MV-4-11 (cell line): ENCODE results near the gene CCDC24.
A peak's percentile ranks its signal among the peaks of the same experiment; 100 is the strongest.

Source experiments
- DNase-seq: peaks from one replicate; lab custom pipeline; 2025; lab: John Stamatoyannopoulos, UW

The CCDC24 gene

DNA sequence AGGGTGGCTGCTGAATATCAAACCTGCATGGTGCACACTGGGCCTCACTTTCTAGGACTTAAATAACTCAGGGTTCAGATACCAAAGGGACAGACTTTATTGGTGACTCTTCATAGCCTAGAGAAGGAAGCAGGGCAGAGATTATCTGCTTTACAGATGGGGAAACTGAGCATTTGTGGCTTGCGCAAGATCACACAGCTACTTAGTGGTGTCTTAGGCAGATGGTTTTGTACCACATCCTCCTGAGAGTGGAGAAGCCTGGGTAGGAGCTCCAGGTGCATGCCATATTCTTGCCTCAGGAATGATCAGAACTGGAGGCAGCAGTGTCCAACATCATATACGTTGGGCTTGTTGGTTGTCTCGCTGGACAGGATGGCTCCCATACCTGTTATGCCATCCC is 28.4 kb upstream of the CCDC24 start:
- peak; percentile 56 for DNase-seq

DNA sequence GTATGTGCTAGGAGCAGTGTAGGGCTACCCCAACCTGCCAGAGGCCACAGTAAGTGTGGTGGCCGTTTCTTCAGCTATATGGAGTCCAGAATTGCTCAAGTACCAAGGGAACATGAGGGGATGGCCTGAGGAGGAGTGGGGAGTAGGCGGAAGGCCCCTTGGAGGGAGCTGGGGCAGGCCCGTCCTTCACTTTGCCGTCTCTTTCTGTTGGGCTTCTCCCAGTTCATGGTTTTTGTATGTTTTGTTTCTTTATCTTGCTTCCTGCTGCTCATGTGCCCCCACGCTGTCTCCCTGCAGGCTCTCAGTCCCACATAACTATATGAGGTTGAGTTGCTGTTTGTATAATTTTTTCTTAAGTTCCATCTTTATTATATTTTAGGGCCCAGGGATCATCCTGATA is 27.5 kb upstream of the CCDC24 start:
- no peak for DNase-seq

DNA sequence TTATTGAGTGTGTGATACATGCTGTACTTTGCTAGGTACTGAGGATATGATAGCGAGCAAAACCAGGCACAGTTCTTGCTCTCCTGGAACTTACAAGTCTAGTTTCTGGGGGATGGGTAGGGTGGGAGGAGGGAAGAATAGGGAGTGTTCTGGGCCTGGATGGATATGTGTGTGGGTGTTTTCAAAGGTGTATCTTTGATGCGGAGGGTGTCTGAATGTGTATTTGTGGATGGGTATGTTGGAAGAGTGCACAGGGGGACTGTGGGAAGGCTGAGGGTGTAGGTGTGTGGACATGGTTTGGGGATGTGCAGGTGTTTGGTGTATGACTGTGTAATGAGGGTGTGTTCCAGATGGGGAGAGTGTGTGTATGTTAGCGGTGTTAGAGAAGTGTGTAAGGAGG is 26.1 kb upstream of the CCDC24 start:
- DNase-seq = no peak

DNA sequence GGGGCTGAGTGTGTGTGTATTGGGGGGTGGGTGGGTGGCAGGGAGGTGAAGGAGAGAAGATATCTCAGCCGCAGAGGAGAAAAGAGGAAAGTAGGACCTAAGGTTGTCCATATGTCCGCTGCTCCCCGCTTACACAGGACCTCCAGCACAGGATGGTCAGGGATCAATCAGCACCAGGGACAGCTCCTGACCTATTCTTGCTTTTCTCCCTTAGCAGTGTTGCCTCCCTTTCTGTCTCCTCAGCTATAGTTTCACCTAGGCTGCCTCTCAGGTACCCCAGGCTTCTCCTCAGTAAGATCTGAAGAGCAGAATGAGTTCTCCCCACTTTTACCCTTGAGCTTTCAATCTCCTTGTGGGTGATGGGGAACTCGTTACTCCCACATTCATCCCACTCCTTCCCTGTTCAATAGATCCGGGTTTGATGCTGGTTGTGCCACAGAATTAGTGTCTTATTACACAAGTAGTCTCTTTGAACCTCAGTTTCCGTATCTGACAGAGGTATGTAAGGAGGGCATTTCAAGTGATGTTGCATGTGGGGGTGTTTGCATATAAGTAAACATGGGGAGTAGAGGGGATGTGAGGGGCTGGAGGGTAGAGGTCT is 23.0 kb upstream of the CCDC24 start:
- DNase-seq = no peak

DNA sequence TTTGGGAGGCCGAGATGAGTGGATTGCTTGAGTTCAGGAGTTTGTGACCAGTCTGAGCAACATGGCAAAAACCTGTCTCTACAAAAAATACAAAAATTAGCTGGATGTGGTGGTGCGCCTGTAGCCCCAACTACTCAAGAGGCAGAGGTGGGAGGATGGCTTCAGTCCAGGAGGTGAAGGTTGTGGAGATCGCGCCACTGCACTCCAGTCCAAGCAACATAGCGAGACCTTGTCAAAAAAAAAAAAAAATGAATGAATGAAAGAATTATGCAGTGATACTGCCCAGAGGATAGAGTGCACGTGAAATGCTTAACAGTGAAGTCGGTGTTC is 22.0 kb upstream of the CCDC24 start:
- DNase-seq = no peak

DNA sequence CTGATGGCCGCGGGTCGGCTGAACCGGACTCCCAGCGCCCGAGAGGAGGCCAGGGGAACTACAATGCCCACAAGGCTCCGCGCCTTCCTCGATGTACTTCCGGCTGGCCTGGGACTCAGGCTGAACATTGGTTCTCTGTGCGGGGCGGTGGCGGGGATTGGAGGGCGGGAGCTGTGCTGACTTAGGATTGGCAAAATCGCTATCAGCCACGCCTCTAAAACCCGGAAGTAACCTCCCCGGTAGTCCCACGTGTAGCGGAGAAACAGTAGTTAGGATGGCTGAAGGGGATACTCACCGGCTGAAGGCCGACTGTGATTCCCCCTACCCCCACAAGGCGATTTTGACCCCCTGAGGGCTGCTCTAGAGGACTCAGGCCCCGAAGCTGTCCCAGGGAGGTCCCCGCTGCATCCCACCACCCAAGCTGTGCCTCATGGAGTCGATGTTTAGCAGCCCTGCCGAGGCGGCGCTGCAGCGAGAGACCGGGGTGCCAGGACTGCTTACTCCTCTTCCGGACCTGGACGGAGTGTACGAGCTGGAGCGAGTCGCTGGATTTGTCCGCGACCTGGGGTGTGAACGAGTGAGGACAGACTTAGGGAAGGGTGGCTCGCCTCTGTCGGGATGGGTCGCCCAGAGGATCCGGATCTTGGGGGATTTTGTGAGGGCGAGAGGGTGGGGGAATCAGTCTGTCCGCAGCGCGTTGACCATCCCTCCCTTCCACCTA is 21.5 kb upstream of the CCDC24 start, which contains the start of gene DPH2:
Gene DPH2 (plus strand): TSS at position 265 of the 721 bp plus-strand sequence. CDS start 166 bp downstream, at position 431.
- DNase-seq = peak; percentile 97

DNA sequence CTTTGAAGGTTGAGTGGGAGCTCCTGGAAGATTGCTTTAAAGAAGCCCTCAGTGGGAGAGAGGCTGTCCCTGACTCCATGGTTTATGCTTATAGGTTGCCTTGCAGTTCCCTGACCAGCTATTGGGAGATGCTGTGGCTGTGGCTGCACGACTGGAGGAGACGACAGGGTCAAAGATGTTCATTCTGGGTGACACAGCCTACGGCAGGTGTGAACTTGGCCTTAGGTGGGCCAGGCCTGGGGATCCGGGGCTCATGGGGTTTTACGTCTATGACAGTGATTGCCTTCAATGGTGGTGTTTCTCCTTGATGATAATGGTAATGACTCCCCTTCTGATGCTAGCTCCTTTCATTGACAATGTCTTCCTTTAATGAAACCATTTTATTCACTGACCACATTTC is 20.9 kb upstream of the CCDC24 start:
- no peak for DNase-seq

DNA sequence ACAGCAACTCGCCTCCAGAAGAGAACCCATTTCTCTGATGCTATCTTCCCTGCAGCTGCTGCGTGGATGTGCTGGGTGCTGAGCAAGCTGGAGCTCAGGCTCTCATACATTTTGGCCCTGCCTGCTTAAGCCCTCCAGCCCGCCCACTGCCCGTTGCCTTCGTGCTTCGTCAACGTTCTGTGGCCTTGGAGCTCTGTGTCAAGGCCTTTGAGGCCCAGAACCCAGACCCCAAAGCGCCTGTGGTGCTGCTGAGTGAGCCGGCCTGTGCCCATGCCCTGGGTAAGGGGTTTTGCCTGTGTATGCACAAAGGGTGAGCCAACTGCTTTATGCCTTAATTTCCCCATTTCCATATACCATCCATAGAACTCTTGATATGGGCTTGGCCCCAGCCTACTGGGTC is 20.5 kb upstream of the CCDC24 start:
- DNase-seq = no peak

DNA sequence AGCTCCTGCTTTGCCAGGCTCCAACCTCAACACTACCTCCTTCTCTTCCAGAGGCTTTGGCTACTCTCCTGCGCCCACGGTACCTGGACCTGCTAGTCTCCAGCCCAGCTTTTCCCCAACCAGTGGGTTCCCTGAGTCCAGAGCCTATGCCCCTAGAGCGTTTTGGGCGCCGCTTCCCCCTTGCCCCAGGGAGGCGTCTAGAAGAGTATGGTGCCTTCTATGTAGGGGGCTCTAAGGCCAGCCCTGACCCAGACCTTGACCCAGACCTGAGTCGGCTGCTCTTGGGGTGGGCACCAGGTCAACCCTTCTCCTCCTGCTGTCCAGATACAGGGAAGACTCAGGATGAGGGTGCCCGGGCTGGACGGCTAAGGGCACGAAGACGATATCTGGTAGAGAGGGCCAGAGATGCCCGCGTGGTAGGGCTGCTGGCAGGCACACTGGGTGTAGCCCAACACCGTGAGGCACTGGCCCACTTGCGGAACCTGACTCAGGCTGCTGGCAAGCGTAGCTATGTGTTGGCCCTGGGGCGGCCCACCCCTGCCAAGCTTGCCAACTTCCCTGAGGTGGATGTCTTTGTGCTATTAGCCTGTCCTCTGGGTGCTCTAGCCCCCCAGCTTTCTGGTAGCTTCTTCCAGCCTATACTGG is 19.9 kb upstream of the CCDC24 start:
- no peak for DNase-seq

DNA sequence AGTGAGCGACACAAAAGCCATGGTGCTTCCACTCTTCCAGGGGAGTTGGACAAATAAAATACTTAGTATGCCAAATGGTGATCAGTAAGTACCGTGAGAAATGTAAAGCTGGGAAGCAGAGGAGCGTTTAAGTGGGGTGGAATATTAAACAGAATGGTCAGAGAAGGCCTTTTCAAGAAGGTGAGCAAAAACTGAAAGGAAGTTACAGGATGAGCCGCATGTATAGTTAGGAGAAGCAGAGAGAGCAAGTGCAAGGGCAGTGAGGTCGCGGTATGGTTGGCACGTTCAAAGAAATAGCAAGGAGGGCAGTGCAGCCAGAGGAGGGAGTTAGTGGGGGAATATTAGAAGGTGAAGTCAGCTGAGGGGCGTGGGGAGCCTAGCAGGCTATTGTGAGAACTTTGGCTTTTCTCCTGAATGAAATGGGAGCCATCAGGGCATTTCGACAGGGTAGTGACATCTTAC is 17.4 kb upstream of the CCDC24 start:
- DNase-seq = peak; percentile 30

DNA sequence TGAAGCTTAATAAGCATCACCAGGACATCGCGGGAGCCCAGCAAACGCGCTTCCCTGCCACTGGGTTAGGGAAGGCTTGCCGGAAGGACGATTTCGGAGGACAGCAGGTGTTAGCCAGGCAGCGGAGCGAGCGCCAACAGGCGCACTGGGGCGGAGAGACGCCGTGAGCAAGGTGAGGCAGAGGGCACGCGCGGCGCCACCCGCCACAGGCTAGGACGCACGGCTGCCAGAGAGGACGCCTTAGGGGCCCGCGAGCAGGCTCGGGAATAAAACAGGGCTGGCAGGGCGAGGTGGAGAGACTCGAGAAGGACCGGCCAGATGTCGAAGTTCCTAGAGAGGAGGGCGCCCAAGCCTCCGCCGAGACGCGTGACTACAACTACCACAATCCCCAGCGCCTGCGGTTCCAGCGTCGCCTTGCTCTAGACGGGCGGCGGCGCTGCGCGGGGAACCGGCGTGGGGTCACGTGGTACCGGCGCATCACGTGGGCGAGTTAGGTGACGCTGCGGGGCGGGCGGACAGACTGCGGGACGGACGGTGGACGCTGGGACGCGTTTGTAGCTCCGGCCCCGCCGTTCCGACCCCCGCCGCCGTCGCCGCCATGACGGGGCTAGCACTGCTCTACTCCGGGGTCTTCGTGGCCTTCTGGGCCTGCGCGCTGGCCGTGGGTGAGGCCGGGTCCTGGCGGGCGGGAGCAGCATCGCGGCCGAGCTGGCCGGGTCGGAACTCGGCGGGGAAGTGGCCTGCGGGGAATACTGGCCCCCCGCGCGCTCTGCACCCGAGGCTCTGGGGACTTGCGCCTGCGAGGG is 16.8 kb upstream of the CCDC24 start, which contains the start of gene ATP6V0B:
Gene ATP6V0B (plus strand): TSS at position 518 of the 806 bp plus-strand sequence. CDS start 81 bp downstream, at position 599.
- DNase-seq = peak; percentile 92

DNA sequence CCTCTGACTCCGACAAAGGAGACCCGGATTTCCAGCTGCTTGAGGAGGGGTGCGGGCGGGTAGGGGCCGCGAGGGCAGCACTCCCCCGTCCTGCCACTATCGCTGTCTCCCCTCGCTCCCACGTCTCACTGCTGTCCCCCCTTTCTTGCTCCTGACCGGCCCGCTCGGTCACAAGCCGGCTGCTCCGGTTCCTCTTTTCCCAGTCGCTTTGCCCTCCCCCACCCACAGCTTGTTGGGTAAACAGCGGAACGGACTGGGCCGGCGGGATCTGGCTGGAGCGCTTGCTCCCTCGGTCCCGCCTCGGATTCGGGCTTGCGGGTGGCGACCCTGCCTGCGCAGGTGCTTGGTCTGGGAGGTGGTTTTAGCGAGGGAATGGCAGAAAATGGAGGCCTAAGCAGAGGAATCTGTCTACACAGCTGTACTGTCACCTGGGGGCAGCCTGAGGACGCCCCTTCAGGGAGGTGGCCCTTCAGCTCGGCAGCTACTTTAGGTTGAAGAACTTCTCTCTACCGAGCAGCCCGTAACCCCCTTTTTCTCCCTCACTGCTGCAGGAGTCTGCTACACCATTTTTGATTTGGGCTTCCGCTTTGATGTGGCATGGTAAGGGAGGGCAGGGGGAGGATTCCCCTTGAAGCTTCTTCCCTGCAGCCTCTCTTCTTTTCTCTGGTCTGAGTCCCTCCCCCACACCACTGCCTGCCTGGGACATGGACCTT is 16.0 kb upstream of the CCDC24 start:
- DNase-seq = peak; percentile 71

DNA sequence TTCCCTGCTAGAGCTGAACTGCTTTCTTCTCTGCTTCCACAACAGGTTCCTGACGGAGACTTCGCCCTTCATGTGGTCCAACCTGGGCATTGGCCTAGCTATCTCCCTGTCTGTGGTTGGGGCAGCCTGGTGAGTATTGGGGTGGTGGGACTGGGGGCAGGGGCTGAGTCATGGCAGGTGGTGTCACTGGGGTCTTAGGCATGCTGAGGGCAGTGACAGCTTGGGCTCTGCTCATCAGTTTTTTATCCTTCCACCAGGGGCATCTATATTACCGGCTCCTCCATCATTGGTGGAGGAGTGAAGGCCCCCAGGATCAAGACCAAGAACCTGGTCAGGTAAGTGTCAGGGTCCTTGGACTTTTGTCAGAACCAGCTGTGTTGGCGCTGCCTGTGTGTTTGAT is 15.4 kb upstream of the CCDC24 start:
- DNase-seq = no peak

DNA sequence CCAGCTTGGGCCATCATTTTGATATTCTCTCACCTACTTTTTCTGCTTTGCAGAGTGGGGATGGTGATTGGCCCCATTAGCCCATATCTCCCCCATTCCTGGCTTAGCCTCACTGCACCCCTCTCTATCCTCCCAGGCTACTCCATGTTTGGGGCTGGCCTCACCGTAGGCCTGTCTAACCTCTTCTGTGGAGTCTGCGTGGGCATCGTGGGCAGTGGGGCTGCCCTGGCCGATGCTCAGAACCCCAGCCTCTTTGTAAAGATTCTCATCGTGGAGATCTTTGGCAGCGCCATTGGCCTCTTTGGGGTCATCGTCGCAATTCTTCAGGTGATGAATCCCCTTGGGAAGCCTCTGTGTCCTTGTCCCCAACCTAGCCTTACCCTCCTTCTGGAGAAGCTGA is 14.5 kb upstream of the CCDC24 start:
- DNase-seq = no peak

DNA sequence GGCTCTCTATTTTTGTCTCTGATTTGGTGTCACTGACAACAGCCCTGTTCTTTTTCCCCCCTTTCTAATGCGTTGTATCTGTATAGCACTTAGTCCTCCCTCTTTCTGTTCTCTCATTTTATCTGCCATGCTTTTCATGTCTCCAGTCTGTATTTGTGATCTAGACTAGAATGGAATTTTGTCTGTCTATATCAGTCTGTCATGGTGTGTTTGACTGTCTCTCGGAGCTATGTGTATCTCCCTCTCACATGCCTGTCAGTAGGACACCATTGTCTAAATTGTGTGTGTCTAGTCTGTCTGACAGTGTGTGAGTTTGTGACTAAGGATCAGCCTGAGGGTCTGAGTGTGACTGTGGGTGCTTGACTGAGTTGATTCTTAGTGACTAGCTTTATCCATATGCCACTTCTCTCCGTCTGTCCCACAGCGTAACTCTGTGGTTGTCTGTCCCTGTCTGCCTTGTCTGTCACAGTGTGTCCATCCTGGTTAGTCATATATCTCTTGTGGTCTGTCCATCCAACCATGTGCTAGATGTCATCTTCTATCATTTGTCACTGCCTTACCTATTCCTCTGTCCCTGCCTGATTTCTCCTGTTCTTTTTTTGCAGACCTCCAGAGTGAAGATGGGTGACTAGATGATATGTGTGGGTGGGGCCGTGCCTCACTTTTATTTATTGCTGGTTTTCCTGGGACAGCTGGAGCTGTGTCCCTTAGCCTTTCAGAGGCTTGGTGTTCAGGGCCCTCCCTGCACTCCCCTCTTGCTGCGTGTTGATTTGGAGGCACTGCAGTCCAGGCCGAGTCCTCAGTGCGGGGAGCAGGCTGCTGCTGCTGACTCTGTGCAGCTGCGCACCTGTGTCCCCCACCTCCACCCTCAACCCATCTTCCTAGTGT is 13.8 kb upstream of the CCDC24 start:
- DNase-seq = peak; percentile 29

DNA sequence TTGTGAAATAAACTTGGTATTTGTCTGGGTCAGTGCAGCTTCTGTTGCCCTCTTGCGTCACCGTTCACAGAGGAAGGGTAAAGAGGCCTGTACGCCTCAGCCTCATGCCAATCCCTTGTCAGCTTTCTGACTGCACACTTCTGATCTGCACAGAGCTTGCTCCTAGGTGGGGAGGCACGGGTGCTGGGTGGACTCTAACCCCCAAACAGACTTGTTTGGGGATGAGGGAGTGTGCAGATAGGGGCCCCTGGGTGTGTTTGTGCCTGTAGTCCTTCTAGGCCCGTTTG is 13.2 kb upstream of the CCDC24 start:
- peak; percentile 32 for DNase-seq

DNA sequence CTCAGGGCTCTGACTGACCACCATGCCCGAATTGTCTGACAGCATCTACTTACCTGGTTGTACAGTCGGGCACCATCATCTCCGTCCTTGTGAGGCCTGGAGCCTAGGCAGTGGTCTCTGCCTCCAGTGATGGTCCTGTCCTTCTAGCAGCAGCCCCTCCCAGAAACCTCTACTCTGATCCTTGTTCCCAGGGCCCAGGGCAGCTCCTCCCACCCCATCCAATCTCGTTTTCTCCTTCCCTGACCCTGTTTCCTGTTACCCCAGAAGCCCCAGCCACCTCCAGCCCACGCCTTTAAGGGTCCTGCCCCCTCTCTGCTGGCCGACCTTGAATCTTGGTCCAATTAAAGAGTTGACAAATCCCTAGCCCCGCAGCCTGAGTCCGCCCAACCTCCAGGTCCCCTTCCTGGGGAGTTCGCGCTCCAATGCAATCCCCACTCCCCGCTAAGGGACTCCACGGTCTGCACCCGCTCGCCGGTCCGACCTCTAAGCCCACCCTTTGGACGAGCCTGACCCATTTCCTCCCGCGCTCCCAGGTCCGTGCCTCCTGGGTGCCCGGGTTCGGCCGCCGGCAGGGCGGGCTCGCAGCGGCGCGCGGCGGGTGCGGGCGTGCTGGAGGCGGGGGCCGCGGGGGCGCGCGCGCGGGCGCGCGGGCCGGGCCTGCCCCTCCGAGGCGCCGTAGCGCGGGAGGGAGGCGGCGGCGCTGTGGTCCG is 12.7 kb upstream of the CCDC24 start, which contains the start of gene B4GALT2:
Gene B4GALT2 (plus strand): TSS at position 660 of the 710 bp plus-strand sequence. CDS start 1,951 bp downstream, outside the sequence.
- peak; percentile 22 for DNase-seq

DNA sequence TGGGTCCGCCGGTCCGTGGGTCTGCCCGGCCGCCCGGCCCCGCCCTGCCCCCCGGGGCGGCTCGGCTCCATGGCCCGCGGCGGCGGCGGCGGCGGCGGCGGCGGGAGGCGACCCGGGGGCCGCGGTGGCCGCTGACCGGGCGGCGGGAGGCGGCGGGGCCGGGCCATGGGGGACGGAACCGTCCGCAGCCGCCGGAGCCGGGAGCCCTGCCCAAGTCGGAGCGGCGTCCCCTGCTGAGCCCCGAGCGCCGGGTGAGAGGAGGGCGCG is 12.2 kb upstream of the CCDC24 start:
- no peak for DNase-seq

DNA sequence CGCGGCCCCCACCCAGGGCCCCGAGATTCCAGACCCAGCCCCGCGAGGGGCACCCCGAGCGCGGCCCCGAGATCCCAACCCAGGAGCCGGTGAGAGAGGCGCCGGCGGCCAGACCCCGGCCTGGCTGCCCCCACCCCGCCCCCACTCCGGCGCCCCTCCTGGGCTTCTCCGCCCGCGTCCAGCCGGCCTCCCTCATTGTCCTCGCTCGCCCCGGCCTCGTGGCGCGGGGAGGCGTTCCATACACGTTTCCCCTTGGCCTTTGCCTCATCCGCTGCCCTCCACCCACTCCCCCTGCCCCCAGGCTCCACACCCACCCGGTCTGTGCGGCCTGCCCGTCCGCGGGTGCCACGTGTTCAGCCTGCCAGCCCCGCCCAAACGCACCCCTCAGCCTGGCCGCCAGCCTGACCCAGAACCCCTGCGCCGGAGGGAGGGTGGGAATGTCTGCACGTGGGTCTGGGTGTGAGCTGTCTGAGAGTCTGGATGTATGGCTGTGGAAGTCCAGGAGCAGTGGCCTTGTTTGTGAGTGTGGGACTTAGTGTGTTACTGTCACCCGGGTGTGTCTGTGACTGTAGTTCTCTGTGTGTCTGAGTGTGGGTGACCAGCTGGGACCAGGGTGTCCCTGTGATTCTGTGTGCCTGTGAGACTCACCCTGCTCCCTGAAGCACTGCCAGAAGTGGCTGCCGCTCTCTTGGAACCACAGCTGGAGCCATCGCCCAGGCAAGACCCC is 11.7 kb upstream of the CCDC24 start:
- no peak for DNase-seq
